SH-SY5Y (cell line): ENCODE data around the gene AGAP1.

Experiments
- GATA2 ChIP-seq: IDR thresholded peaks from 2 replicates; pipeline ENCODE4 v1.6.1; 2011; ENCODE audit warnings: mild to moderate bottlenecking, low read depth, low read length
- GATA3 ChIP-seq: IDR thresholded peaks from 2 replicates; pipeline ENCODE4 v1.6.1; 2011; ENCODE audit warnings: low read depth, mild to moderate bottlenecking, low read length, moderate library complexity

AGAP1 gene

GRCh38 chr2:235553291-235553690, 59.4 kb downstream of the AGAP1 start:
- TF ChIP-seq GATA2 (no peak), GATA3 (no peak)

- TF ChIP-seq GATA2 = no peak
- no peak for TF ChIP-seq GATA3
These were observed 59.9 kb downstream of the AGAP1 start for GRCh38 chr2:235553696-235554100.

DNA sequence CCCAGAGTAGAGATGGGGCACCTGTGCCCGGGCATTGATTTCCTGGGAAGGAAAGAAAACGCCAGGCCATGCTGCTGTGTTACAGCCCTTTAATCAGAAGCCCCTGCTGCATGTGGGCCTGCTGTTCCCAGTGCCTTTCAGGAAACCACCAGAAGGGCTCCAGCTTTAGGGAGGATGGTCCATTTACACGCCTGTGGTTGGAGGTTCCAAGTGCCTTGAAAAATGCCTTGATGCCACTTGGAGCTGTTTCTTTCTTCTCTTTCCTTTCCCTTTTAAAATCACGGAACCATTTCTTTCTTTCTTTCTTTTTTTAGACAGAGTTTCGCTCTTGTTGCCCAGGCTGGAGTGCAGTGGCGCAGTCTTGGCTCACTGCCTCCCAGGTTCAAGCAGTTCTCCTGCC, 60.5 kb downstream of the AGAP1 start:
- TF ChIP-seq GATA3 = no peak

- TF ChIP-seq GATA3 (no peak), GATA2 (no peak)
These were observed 61.1 kb downstream of the AGAP1 start for GRCh38 chr2:235554936-235555335.

- no peak for TF ChIP-seq GATA3
- no peak for TF ChIP-seq GATA2
These were observed 61.5 kb downstream of the AGAP1 start for GRCh38 chr2:235555371-235555770.

DNA sequence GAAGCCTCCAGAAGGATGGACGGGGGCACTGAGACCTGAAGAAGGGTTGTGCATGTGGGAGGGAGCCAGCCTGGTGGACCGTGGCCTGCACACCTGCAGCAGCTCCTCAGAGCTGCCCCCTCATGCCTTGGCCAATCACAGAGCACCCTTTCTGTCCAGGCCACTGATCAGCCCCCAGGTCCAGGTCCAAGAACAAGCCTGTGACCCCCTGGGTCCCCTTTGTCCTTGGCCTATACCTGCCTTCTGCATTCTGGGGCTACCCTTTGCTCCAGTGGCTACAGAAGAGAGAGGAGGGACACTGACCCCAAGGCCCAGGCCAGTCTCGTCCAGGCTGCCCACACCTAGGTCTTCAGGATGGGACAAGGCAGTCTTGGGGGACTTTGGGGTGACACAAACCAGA, 62.2 kb downstream of the AGAP1 start:
- TF ChIP-seq GATA3 = no peak
- TF ChIP-seq GATA2 = no peak

GRCh38 chr2:235556901-235557300, 63.1 kb downstream of the AGAP1 start:
- TF ChIP-seq GATA2 (no peak), GATA3 (no peak)

DNA sequence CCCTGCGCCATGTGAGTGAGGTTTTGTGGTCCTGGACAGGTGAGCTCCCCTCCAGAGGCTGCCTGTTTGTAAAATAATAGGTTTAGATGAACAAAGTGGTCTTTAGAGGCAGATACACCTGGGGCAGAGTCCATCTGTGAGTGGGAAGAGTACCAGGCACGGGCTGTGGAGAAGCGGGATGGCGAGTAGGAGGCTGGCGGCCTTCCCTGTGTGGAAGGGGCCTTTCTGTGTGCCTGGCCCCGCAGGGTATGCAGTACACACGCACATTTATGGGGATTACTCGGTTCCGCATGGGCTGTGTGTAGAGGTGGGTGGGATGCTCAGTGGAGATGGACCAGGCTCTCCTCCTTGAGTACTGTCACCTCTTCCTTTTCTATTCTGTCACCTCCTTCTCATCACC, 64.1 kb downstream of the AGAP1 start:
- TF ChIP-seq GATA2 = no peak
- no peak for TF ChIP-seq GATA3

DNA sequence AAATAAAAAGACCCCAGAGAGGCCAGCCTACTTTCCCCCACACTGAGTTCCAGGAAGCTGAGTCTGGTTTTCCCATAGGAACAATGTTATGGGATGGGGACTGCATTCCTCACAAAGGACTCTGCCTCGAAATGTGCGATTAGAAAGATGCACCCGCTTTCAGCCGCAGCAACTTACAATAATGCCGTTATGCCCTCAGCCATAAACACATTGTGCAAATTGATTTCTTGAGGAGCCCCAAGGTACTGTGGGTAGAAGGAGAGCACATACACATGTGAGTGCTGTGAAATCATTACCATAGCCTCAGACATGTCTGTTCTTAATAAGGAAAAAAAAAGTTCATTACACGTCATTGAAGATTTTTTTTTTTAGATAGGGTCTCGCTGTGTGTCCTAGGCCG, 64.7 kb downstream of the AGAP1 start:
- no peak for TF ChIP-seq GATA2
- no peak for TF ChIP-seq GATA3

GRCh38 chr2:235560345-235560744, 66.5 kb downstream of the AGAP1 start:
- no peak for TF ChIP-seq GATA3
- no peak for TF ChIP-seq GATA2

DNA sequence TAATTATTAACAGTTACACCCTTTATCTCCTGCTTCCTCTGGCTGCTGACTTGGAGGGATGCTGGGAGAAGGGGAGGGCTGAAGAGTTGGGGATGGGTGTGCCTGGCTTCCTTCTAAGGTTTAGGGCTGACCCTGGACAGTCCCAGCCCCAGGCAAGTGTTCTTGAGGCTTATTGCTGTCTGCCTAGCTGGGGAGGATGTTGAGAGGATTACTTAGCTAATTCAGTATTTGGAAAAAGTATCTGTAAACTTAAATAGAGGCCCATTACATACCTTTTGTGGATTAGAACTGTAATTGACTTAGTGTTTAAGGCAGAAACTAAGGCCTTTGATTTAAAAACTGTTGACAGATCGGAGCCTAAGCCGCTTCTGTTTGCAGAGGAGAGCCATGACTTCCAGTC, 67.6 kb downstream of the AGAP1 start:
- no peak for TF ChIP-seq GATA3
- TF ChIP-seq GATA2 = no peak

DNA sequence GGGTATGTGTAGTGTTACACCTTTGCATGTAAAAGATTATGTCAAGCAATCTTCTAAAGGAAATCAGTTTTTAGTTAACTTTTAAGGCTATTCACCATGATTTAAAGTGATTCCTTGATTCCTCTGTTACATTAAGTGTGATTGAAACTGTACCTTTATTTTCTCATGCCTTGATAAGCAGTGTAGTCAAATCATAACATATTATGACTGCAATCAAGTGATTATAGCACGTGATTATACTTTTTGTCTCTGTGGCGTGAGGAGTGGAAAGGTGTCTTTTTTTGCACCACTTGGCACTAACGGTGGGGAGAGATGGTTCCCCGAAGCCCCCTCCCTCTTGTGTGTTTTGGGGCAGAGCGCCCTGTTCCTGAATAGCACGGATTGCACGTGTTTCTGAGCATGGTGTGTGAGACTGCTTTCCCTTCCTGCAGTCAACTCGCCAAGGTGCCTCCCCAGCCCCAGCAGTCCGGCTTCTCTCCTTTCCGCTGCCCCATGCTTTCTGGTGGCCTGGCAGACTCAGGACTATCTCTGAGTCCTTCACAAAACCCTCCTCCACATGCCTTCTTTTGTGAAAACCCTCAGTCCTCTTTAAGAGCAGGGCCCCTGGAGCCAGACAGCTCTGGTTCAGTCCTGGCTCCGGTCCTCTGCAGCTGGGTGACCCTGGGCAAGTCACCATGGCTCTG, 68.4 kb downstream of the AGAP1 start:
- no peak for TF ChIP-seq GATA2
- no peak for TF ChIP-seq GATA3

GRCh38 chr2:235563056-235563910, 69.4 kb downstream of the AGAP1 start:
- TF ChIP-seq GATA2 (no peak), GATA3 (no peak)

GRCh38 chr2:235564066-235564465, 70.2 kb downstream of the AGAP1 start:
- TF ChIP-seq GATA2 (no peak), GATA3 (no peak)

- no peak for TF ChIP-seq GATA2
- TF ChIP-seq GATA3 = no peak
These were observed 71.2 kb downstream of the AGAP1 start for GRCh38 chr2:235564884-235565530.

GRCh38 chr2:235566415-235566814, 72.6 kb downstream of the AGAP1 start:
- no peak for TF ChIP-seq GATA2
- no peak for TF ChIP-seq GATA3

DNA sequence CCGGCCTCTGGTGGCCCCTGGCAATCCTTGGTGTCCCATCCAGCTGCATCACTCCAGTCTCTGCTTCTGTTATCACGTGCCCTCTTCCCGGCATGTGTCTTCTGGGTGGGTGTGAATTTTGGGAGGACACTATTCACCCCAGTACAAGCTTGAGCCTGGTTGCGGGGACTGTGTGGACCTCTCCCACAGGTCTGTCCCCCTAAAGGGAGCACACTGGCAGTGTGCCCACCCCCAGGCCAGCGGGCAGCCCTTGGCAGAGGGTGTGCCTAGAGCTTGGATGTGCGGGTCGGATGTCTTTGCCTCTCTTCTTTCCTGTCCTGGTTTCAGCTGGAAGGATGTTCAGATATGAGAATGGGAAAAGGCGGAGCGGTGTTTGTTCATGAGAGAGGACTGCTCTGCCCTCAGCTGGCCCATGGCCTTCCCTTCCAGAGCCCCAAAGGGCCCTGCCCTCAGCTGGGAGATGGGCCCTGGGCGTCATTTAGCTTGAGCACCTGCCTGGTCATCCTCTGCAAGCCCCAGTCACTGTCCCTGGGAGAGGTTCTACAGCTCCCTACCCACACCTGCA, 73.2 kb downstream of the AGAP1 start:
- TF ChIP-seq GATA3 = no peak
- TF ChIP-seq GATA2 = no peak
